Suprapubic skin (tissue), 4 donors: Measurements from ENCODE around the gene SAT2. TPM values are rescaled to one million over a fixed set of nuclear protein-coding genes. Genes with fewer than 3 reads are reported as not detected.

Source experiments
- DNase-seq, 2 donors: peaks; one replicate each; pipeline ENCODE4 v3.0.0-alpha.2; 2019; ENCODE audit warnings: low spot score in 2 of 2
- H3K27ac ChIP-seq: fragments of 200-600 bp; sonication (generic); one replicate; pipeline ENCODE4 v1.5.1; 2019
- H3K27me3 ChIP-seq: fragments of 200-600 bp; sonication (generic); one replicate; pipeline ENCODE4 v1.5.1; 2019
- H3K36me3 ChIP-seq: fragments of 200-600 bp; sonication (generic); one replicate; pipeline ENCODE4 v1.5.1; 2019
- H3K4me1 ChIP-seq: fragments of 200-600 bp; sonication (generic); one replicate; pipeline ENCODE4 v1.5.1; 2019
- H3K4me3 ChIP-seq: fragments of 200-600 bp; sonication (generic); one replicate; pipeline ENCODE4 v1.5.1; 2019; ENCODE audit warnings: mild to moderate bottlenecking
- H3K9me3 ChIP-seq: fragments of 200-600 bp; sonication (generic); one replicate; pipeline ENCODE4 v1.5.1; 2019
- CTCF ChIP-seq, 2 donors: fragments of 200-600 bp in 1 of 2; fragments of 450-650 bp in 1 of 2; sonication (generic) in 1 of 2; IDR thresholded peaks; one replicate each; pipeline ENCODE4 v1.5.1; 2016 to 2019; ENCODE audit warnings: antibody characterized with exemption in 2 of 2, mild to moderate bottlenecking in 1 of 2, moderate library complexity in 1 of 2
- EP300 ChIP-seq: sonication (generic); formaldehyde crosslinking; IDR thresholded peaks from one replicate; pipeline ENCODE4 v1.6.1; 2017; ENCODE audit warnings: antibody characterized with exemption
- POLR2A ChIP-seq, 2 donors: fragments of 450-650 bp; IDR thresholded peaks; one replicate each; pipeline ENCODE4 v1.6.1; 2017; ENCODE audit warnings: antibody characterized with exemption in 2 of 2, mild to moderate bottlenecking in 2 of 2, moderate library complexity in 2 of 2
- POLR2AphosphoS5 ChIP-seq, 3 donors: sonication (generic); formaldehyde crosslinking; IDR thresholded peaks; one replicate each; pipeline ENCODE4 v1.6.1; 2017; ENCODE audit warnings: antibody characterized with exemption in 3 of 3
- WGBS: methylation state at CpG from one replicate; pipeline ENCODE4 v1.1.5; 2018; 5-methylcytosine and 5-hydroxymethylcytosine counted together
- total RNA-seq, 4 donors: library from RNA; depleted of rRNA; stranded (reverse); fragments of >200 nt; gene quantifications; one replicate each; pipeline ENCODE4 v1.1.0, GENCODE V29; 2016

Gene SAT2
- total RNA-seq, 4 donors from 2014 or later: 28.7 to 58.8 (median 39.9) TPM

GRCh38 chr17:7614425-7615264, 13.0 kb downstream of the SAT2 start, which contains the start of gene FXR2:
Gene FXR2, minus strand, starts transcription at chr17:7614897. Its CDS starts 365 bp downstream, at chr17:7614532.
- under 1% methylated on average over 36 of the region's 93 CpGs for WGBS
- Histone ChIP-seq H3K4me1 (peaks cover 44% of the 10 kb centered on the region), H3K27me3 (no peaks in the 10 kb centered on the region), H3K36me3 (peaks cover 11% of the 10 kb centered on the region), H3K27ac (peak within 1 kb of the TSS; percentile 94), H3K4me3 (peak within 1 kb of the TSS; percentile 83), H3K9me3 (no peaks in the 10 kb centered on the region)
- DNase-seq: peak; percentile 100
- TF ChIP-seq POLR2A (IDR thresholded peaks at IDR 0.05) (peak in 1 of 2 donors; percentile 70), EP300 (no peak), CTCF (IDR thresholded peaks at IDR 0.05) (peak; percentile 54 to 81)

GRCh38 chr17:7613769-7614424, 13.7 kb downstream of the SAT2 start:
- Histone ChIP-seq H3K27me3 (no peaks in the 10 kb centered on the region), H3K4me3 (peak overlapping the region; percentile 83), H3K4me1 (peaks cover 49% of the 10 kb centered on the region), H3K27ac (peak overlapping the region; percentile 94), H3K9me3 (no peaks in the 10 kb centered on the region), H3K36me3 (peaks cover 11% of the 10 kb centered on the region)
- 5% methylated on average over 19 of the region's 20 CpGs for WGBS
- DNase-seq: no peak
- TF ChIP-seq EP300: no peak
- no peak for TF ChIP-seq POLR2A (IDR thresholded peaks at IDR 0.05)
- no peak for TF ChIP-seq POLR2AphosphoS5 (IDR thresholded peaks at IDR 0.05)
- no peak for TF ChIP-seq CTCF (IDR thresholded peaks at IDR 0.05)

- no peak overlapping the region for H3K27ac ChIP-seq
- H3K4me3 ChIP-seq: no peak overlapping the region
- H3K9me3 ChIP-seq: no peaks in the 10 kb centered on the region
- no peak for DNase-seq
- peaks cover 49% of the 10 kb centered on the region for H3K4me1 ChIP-seq
- WGBS: 97% methylated on average over 1 of the region's 1 CpG
- no peaks in the 10 kb centered on the region for H3K27me3 ChIP-seq
- no peak for TF ChIP-seq POLR2AphosphoS5 (IDR thresholded peaks at IDR 0.05)
- TF ChIP-seq CTCF (IDR thresholded peaks at IDR 0.05): no peak
- no peak for TF ChIP-seq EP300
- no peak for TF ChIP-seq POLR2A (IDR thresholded peaks at IDR 0.05)
- H3K36me3 ChIP-seq: peaks cover 11% of the 10 kb centered on the region
Observed at GRCh38 chr17:7612294-7612640, 15.4 kb downstream of the SAT2 start.

GRCh38 chr17:7611635-7612293, 15.9 kb downstream of the SAT2 start:
- Histone ChIP-seq H3K9me3 (no peaks in the 10 kb centered on the region), H3K4me1 (peaks cover 49% of the 10 kb centered on the region), H3K36me3 (peaks cover 11% of the 10 kb centered on the region), H3K4me3 (no peak overlapping the region), H3K27me3 (no peaks in the 10 kb centered on the region), H3K27ac (no peak overlapping the region)
- DNase-seq: no peak
- TF ChIP-seq EP300: no peak
- TF ChIP-seq POLR2A (IDR thresholded peaks at IDR 0.05): no peak
- TF ChIP-seq CTCF (IDR thresholded peaks at IDR 0.05): no peak
- TF ChIP-seq POLR2AphosphoS5 (IDR thresholded peaks at IDR 0.05): no peak
- 64% methylated on average over 3 of the region's 3 CpGs for WGBS

- Histone ChIP-seq H3K36me3 (peaks cover 14% of the 10 kb centered on the region), H3K27ac (no peak overlapping the region), H3K4me3 (no peak overlapping the region), H3K4me1 (peaks cover 49% of the 10 kb centered on the region), H3K9me3 (no peaks in the 10 kb centered on the region), H3K27me3 (no peaks in the 10 kb centered on the region)
- no peak for TF ChIP-seq EP300
- TF ChIP-seq POLR2AphosphoS5 (IDR thresholded peaks at IDR 0.05): no peak
- no peak for TF ChIP-seq CTCF (IDR thresholded peaks at IDR 0.05)
- no peak for TF ChIP-seq POLR2A (IDR thresholded peaks at IDR 0.05)
- DNase-seq: no peak
- 88% methylated on average over 2 of the region's 2 CpGs for WGBS
Observed at GRCh38 chr17:7610641-7611040, 17.0 kb downstream of the SAT2 start.
